ENCODE data around the gene AGAP1.

The AGAP1 gene

GRCh38 chr2:235669983-235670962 lies 176.4 kb downstream of the AGAP1 start:
- peak; percentile 34 for DNase-seq

- no peak for DNase-seq
Observed at GRCh38 chr2:235670974-235671787, 177.3 kb downstream of the AGAP1 start.

GRCh38 chr2:235672720-235673119 lies 178.9 kb downstream of the AGAP1 start:
- DNase-seq = no peak

- no peak for DNase-seq
Observed at GRCh38 chr2:235674146-235674545, 180.3 kb downstream of the AGAP1 start.

GRCh38 chr2:235674812-235675211 lies 181.0 kb downstream of the AGAP1 start:
- DNase-seq = no peak

- DNase-seq = peak; percentile 64
Observed at GRCh38 chr2:235675678-235676535, 182.1 kb downstream of the AGAP1 start.

- no peak for DNase-seq
Observed at GRCh38 chr2:235676536-235676799, 182.6 kb downstream of the AGAP1 start.

GRCh38 chr2:235677276-235677788 lies 183.5 kb downstream of the AGAP1 start:
- peak; percentile 84 for DNase-seq

GRCh38 chr2:235677937-235678336 lies 184.1 kb downstream of the AGAP1 start:
- no peak for DNase-seq

- no peak for DNase-seq
Observed at GRCh38 chr2:235678712-235679111, 184.9 kb downstream of the AGAP1 start.

- DNase-seq = no peak
Observed at GRCh38 chr2:235679471-235679870, 185.6 kb downstream of the AGAP1 start.

GRCh38 chr2:235685024-235685721 lies 191.3 kb downstream of the AGAP1 start:
- no peak for DNase-seq

GRCh38 chr2:235688511-235689426 lies 194.9 kb downstream of the AGAP1 start:
- no peak for DNase-seq

- no peak for DNase-seq
Observed at GRCh38 chr2:235689427-235689853, 195.6 kb downstream of the AGAP1 start.

GRCh38 chr2:235690082-235690808 lies 196.4 kb downstream of the AGAP1 start:
- no peak for DNase-seq

GRCh38 chr2:235690809-235691450 lies 197.1 kb downstream of the AGAP1 start:
- no peak for DNase-seq

GRCh38 chr2:235692076-235692475 lies 198.2 kb downstream of the AGAP1 start:
- no peak for DNase-seq

GRCh38 chr2:235692671-235693171 lies 198.9 kb downstream of the AGAP1 start:
- DNase-seq = no peak

- DNase-seq = no peak
Observed at GRCh38 chr2:235693279-235693678, 199.4 kb downstream of the AGAP1 start.

All from NCI-H226 (cell line).